ENCODE measurements around the gene PLK1. TPM values are rescaled to one million over a fixed set of nuclear protein-coding genes. Genes with fewer than 3 reads are reported as not detected.
"Not testable (repeated sequence)": the region's sequence is repeated elsewhere in the genome, so short reads cannot be mapped to it uniquely, and the experiment has no call there.

The PLK1 gene
- total RNA-seq, 1 experiment from 2014 or later = 72.9 TPM

DNA sequence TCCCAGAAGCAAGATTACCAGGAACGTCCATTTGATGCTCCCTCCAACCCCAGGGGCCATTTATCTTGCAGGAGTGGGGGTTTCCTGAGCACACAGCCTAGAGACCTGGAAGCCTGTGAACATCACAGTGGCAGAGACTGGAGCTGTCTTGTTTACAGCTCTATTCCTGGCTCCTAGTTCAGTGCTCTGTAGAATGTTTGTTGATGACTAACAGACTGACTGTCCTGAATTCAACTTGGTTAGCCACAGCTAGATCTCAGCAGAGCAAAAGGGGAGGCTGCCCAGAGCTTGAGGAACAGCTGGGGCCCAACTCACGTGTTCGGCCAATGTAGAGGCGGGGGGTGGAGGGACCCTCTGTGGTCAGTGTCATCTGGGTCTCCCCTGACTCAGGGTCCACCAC is 27.8 kb downstream of the PLK1 start:
- Histone ChIP-seq H3K9me3 (replicated peaks) (peaks cover 2% of the 10 kb centered on the region; the same call in 1 of the 2 replicates), H3K27me3 (replicated peaks) (no peaks in the 10 kb centered on the region), H3K4me1 (replicated peaks) (no peaks in the 10 kb centered on the region), H3K36me3 (no peaks in the 10 kb centered on the region), H3K4me3 (no peak overlapping the region), H3K27ac (no peak overlapping the region)
- DNase-seq (ENCODE audit: low read depth in 1 of 2, low spot score in 2 of 2) = no peak

DNA sequence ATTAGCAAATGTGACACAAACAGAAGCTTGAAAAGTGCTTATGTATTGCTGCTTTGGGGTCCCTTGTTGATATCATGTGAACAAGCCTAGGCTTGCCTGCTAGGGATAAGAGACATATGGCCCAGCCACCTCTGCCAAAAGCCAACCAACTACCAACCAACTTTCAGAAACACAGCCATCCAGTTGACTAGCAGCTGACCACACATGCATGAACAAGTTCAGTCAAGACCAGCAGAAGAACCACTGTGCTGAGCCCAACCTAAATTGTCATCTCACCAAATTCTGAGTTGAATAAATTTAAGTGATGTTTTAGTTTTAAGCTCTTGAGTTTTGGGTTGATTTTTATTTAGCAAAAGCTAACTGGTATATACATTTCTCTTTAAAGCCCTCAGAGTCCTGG is 30.8 kb downstream of the PLK1 start:
- Histone ChIP-seq H3K9me3 (replicated peaks) (peaks cover 2% of the 10 kb centered on the region; the same call in 1 of the 2 replicates), H3K36me3 (no peaks in the 10 kb centered on the region), H3K4me3 (no peak overlapping the region), H3K27ac (no peak overlapping the region), H3K27me3 (replicated peaks) (no peaks in the 10 kb centered on the region; the same call in 1 of the 2 replicates), H3K4me1 (replicated peaks) (no peaks in the 10 kb centered on the region)
- no peak for DNase-seq (ENCODE audit: low read depth in 1 of 2, low spot score in 2 of 2)

DNA sequence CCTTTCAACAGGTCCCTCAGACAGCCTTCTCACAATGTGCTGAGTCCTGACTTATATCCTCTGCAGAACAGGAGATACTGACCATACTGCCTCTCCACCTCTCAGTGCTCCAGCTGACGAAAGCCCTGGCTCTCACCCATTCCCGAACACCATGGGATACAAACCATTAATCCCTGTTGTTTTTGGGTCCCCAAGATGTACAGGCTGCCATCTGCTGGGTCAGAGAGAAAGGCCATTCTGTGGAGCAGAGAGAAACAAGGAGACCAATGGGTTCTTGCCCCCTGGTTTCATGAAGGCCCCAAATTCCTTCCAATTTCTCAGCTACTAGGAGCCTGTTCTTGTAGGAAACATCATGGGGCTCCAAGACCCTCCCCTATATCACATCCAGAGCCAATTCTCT is 31.3 kb downstream of the PLK1 start:
- H3K4me1 ChIP-seq (replicated peaks) = no peaks in the 10 kb centered on the region
- DNase-seq (ENCODE audit: low read depth in 1 of 2, low spot score in 2 of 2) = no peak
- peaks cover 2% of the 10 kb centered on the region; the same call in 1 of the 2 replicates for H3K9me3 ChIP-seq (replicated peaks)
- H3K27ac ChIP-seq = no peak overlapping the region
- H3K36me3 ChIP-seq = no peaks in the 10 kb centered on the region
- H3K4me3 ChIP-seq = no peak overlapping the region
- H3K27me3 ChIP-seq (replicated peaks) = no peaks in the 10 kb centered on the region; the same call in 1 of the 2 replicates

DNA sequence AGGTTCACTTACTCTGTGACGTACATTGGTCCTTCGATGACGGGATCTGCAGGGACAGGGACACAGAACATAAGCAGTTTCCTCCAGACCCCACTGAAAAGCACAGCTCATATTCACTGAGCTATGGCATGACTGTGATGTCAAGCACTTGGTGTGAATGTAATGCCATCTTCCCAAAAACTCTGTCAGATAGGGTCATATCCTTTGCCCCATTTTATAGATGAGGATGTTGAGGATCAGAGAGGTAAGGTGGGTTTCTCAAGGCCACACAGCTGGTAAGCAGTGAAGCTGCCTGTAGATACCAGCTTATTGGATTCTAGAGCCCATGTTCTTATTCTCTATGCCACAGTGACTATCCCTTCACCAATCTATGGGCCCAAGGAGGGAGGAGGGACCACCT is 31.8 kb downstream of the PLK1 start:
- no peaks in the 10 kb centered on the region for H3K36me3 ChIP-seq
- H3K9me3 ChIP-seq (replicated peaks) = peaks cover 2% of the 10 kb centered on the region; the same call in 1 of the 2 replicates
- no peak for DNase-seq (ENCODE audit: low read depth in 1 of 2, low spot score in 2 of 2)
- H3K27ac ChIP-seq = no peak overlapping the region
- H3K4me1 ChIP-seq (replicated peaks) = no peaks in the 10 kb centered on the region
- H3K27me3 ChIP-seq (replicated peaks) = no peaks in the 10 kb centered on the region; the same call in 1 of the 2 replicates
- no peak overlapping the region for H3K4me3 ChIP-seq

DNA sequence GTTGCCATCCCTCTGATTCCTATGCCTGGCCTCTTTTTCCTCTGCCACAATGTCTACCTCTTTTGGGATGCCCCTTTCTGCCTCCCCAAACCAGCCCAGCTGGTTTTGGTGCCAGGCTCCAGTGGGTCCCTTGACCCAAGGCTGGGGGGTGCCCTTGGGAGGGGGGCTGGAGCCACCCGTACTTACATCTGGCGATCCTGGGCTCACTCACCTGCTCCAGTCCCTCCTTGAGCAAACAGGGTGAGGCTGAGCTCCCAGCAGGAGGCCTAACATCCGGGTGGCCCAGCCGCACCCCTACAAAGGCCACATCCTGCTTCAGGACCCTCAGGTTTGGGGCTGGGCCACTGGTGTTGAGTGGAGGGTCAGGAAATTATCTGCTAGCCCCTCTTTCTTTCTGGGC is 33.1 kb downstream of the PLK1 start:
- H3K36me3 ChIP-seq = no peaks in the 10 kb centered on the region
- no peak overlapping the region for H3K27ac ChIP-seq
- H3K4me1 ChIP-seq (replicated peaks) = no peaks in the 10 kb centered on the region
- H3K9me3 ChIP-seq (replicated peaks) = peaks cover 2% of the 10 kb centered on the region; the same call in 1 of the 2 replicates
- no peak for DNase-seq (ENCODE audit: low read depth in 1 of 2, low spot score in 2 of 2)
- H3K4me3 ChIP-seq = no peak overlapping the region
- H3K27me3 ChIP-seq (replicated peaks) = no peaks in the 10 kb centered on the region; the same call in 1 of the 2 replicates

DNA sequence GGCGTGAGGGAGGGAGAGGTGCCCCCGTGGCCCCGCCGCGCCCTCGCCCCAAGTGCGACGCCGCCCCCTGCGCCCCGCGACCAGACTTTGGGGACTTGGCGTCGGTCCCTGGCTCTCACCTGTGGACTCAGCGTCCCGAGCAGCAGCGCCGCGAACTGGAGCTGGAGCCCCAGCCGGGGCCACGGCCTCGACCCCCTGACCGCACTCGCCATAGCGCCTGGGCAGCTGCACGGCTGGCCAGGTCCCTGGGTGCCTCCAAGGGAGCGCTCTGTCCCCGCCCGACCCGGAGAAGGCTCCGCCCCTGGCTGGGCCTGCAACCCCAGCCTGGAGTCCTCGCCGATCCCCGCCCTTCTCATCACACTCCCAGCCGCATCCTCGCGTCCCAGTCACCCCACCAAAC is 34.3 kb downstream of the PLK1 start, which contains the start of gene ERN2:
Gene ERN2, minus strand, starts transcription at position 247 of the 400 bp plus-strand sequence. Its CDS starts 35 bp downstream, at position 212.
- DNase-seq (ENCODE audit: low read depth in 1 of 2, low spot score in 2 of 2) = no peak
- Histone ChIP-seq H3K27ac (no peak within 1 kb of the TSS), H3K4me1 (replicated peaks) (no peaks in the 10 kb centered on the region), H3K27me3 (replicated peaks) (no peaks in the 10 kb centered on the region; the same call in 1 of the 2 replicates), H3K4me3 (no peak within 1 kb of the TSS), H3K9me3 (replicated peaks) (peaks cover 2% of the 10 kb centered on the region; the same call in 1 of the 2 replicates), H3K36me3 (no peaks in the 10 kb centered on the region)

DNA sequence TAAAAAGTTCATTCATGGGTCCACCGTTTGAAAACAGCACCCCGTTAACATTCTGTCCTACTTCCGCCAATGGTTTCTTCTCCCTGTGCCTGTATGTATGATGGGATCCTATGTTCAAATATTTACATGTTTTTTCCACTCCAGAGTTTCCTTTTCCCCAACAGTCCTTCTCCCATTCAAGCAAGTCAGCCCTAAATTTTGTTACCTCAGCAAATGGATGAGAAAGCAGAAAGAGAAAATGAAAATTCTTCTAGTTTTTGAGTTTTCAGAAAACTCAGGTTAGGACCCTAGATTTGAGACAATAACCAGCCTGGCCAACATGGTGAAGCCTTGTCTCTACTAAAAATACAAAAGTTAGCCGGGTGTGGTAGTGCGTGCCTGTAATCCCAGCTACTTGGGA is 37.8 kb downstream of the PLK1 start:
- Histone ChIP-seq H3K27me3 (replicated peaks) (no peaks in the 10 kb centered on the region; the same call in 1 of the 2 replicates), H3K4me1 (replicated peaks) (no peaks in the 10 kb centered on the region), H3K9me3 (replicated peaks) (no peaks in the 10 kb centered on the region), H3K36me3 (no peaks in the 10 kb centered on the region), H3K4me3 (no peak overlapping the region), H3K27ac (no peak overlapping the region)
- no peak for DNase-seq (ENCODE audit: low read depth in 1 of 2, low spot score in 2 of 2)

DNA sequence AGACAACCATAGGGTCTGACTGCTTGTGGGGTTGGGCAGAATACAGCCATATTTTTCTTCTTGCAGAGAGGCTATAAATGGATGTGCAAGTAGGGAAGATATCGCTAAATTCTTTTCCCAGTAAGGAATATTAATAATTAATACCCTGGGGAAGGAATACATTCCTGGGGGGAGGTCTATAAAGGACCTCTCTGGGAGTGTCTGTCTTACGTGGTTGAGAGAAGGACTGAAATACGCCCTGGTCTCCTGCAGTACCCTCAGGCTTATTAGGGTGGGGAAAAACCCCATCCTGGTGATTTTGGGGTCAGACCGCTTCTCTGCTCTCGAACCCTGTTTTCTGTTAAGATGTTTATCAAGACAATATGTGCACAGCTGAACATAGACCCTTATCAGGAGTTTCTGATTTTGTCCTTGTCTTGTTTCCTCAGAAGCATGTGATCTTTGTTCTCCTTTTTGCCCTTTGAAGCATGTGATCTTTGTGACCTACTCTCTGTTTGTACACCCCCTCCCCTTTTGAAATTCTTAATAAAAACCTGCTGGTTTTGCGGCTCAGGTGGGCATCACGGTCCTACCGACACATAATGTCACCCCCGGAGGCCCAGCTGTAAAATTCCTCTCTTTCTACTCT is 44.0 kb downstream of the PLK1 start:
- not testable (repeated sequence) for H3K36me3 ChIP-seq; H3K9me3 ChIP-seq (replicated peaks); H3K4me1 ChIP-seq (replicated peaks); H3K27ac ChIP-seq; H3K27me3 ChIP-seq (replicated peaks); H3K4me3 ChIP-seq; DNase-seq (ENCODE audit: low read depth in 1 of 2, low spot score in 2 of 2)

DNA sequence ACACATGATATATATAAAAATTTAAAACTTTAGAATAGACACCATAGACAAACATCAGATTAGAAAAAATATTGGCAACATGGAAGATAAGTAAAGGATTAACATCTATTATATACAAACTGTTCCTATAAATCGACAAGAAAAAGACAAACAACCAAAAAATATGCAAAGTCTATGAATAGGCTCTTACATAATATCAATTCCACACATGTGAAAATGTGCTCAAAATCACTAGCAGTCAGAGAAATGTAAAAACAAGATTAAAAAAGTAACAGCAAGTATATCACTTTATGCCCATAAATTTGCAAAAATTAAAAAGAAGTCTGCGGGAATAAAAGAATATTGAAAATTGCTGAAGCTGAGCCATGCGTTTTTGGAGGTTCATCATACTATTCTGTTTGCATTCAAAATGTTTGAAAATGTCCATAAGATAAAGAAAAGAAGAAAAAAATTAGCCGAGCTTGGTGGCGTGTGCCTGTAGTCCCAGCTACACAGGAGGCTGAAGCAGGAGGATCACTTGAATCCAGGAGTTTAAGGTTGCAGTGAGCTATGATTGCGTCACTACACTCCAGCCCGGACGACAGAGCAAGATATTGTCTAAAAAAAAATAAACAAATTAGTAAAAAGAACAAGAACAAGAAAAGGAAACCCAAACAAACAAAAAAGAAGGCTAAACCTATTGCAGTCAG is 45.6 kb downstream of the PLK1 start:
- no peaks in the 10 kb centered on the region for H3K36me3 ChIP-seq
- no peaks in the 10 kb centered on the region for H3K27me3 ChIP-seq (replicated peaks)
- H3K4me3 ChIP-seq = no peak overlapping the region
- H3K27ac ChIP-seq = no peak overlapping the region
- H3K9me3 ChIP-seq (replicated peaks) = no peaks in the 10 kb centered on the region
- H3K4me1 ChIP-seq (replicated peaks) = peaks cover 3% of the 10 kb centered on the region; the same call in 1 of the 2 replicates
- peak in 1 of 2 experiments; percentile 37 for DNase-seq (ENCODE audit: low read depth in 1 of 2, low spot score in 2 of 2)

DNA sequence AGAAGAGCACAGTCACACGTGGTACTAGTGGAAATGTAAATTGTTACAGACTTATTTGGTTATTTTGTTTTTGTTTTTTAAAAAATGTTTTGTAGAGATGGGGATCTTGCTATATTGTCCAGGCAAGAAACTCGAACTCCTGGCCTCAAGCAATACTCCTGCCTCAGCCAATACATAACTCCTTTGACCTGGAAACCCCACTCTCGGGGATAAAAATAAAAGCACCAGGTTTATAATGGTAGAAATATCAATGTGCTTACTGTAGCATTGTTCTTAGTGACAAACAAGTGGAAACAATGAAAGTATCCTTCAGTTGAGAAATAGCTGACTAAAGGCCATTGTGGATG is 46.1 kb downstream of the PLK1 start:
- Histone ChIP-seq H3K27ac (no peak overlapping the region), H3K4me1 (replicated peaks) (peaks cover 3% of the 10 kb centered on the region; the same call in 1 of the 2 replicates), H3K9me3 (replicated peaks) (no peaks in the 10 kb centered on the region), H3K27me3 (replicated peaks) (no peaks in the 10 kb centered on the region), H3K4me3 (no peak overlapping the region), H3K36me3 (no peaks in the 10 kb centered on the region)
- no peak for DNase-seq (ENCODE audit: low read depth in 1 of 2, low spot score in 2 of 2)

DNA sequence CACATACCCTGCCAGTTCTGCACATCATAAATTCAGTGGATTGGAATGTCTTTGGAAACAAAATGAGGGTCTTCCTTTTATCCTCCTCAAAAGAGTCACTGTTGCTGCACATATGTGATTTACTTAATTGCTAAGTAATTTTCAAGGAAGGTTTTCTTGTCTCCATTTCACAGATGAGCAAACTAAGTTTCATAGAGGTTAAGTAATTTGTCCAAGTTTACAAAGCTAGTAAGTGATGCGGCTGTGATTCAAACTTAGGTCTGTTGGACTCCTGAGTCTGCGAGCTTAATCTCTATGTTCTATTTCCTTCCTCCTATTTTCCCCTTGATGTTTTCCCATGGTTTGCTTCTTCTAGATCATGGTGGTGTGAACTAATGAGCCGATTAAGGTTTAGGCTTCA is 48.0 kb downstream of the PLK1 start:
- Histone ChIP-seq H3K36me3 (no peaks in the 10 kb centered on the region), H3K9me3 (replicated peaks) (no peaks in the 10 kb centered on the region), H3K4me1 (replicated peaks) (peaks cover 3% of the 10 kb centered on the region; the same call in 1 of the 2 replicates), H3K27me3 (replicated peaks) (no peaks in the 10 kb centered on the region), H3K4me3 (no peak overlapping the region), H3K27ac (no peak overlapping the region)
- DNase-seq (ENCODE audit: low read depth in 1 of 2, low spot score in 2 of 2) = no peak

DNA sequence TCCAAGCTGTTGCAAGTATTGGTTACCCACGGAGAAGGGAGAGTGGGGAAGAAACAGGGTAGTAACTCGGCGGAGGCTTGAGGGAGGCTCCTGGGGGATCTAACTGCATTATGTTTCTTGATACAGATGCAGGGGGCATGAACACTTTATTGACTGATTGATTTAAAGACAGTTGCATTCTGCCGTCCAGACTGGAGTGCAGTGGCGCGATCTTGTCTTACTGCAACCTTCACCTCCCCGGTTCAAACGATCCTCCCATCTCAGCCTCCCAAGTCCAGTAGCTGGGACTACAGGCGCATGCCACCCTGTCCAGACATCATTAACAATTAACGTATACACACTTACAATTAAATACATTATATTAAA is 49.4 kb downstream of the PLK1 start:
- no peak overlapping the region for H3K27ac ChIP-seq
- no peaks in the 10 kb centered on the region for H3K27me3 ChIP-seq (replicated peaks)
- H3K4me1 ChIP-seq (replicated peaks) = peaks cover 3% of the 10 kb centered on the region; the same call in 1 of the 2 replicates
- DNase-seq (ENCODE audit: low read depth in 1 of 2, low spot score in 2 of 2) = no peak
- no peak overlapping the region for H3K4me3 ChIP-seq
- H3K36me3 ChIP-seq = no peaks in the 10 kb centered on the region
- no peaks in the 10 kb centered on the region for H3K9me3 ChIP-seq (replicated peaks)

DNA sequence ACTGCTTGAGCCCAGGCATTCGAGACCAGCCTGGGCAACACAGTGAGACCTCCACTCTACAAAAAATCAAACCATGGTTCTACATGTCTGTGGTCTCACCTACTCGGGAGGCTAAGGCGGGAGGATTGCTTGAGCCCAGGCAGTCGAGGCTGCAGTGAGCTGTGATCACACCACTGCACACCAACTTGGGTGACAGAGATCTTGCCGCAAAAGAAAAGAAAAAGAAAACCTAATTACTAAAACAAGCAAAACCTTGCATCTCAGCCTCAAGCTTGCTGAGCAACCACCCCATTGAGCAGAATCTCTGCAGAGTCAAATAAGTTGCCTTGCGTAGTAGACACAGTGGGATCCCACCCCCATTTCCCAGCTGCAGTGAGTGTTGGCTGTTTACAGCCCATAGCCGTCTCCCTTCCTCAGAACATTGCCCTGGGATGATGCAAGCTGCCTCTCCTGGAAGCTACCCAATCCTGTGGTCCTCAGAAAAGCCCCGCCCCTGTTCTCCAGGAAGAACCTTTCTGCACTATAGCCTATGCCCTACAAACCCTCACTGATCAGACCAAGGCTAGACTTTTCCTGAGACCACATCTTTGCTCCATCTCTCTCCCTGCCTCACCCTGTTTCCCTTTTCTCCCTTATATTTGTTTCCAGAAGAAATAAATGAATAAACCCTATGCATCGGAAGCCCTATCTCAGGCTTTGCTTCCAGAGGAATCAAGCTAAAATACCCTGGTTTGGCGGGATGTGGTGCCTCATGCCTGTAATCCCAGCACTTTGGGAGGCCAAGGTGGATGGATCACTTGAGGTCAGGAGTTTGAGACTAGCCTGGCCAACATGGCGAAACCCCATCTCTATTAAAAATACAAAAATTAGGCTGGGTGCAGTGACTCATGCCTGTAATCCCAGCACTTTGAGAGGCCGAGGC is 51.1 kb downstream of the PLK1 start:
- no peak for DNase-seq (ENCODE audit: low read depth in 1 of 2, low spot score in 2 of 2)
- no peaks in the 10 kb centered on the region for H3K9me3 ChIP-seq (replicated peaks)
- peaks cover 3% of the 10 kb centered on the region; the same call in 1 of the 2 replicates for H3K4me1 ChIP-seq (replicated peaks)
- H3K36me3 ChIP-seq = no peaks in the 10 kb centered on the region
- no peak overlapping the region for H3K27ac ChIP-seq
- H3K4me3 ChIP-seq = no peak overlapping the region
- H3K27me3 ChIP-seq (replicated peaks) = no peaks in the 10 kb centered on the region

Measured in SJSA1 (cell line).